GM18508 (cell line): ENCODE results near the gene CCDC9.

Experiments used
- ATAC-seq: cut with Tn5 transposase; IDR thresholded peaks from one replicate; pipeline ENCODE4 v1.9.1; 2021; ENCODE audit warnings: moderate number of reproducible peaks; ENCODE audit not compliant: insufficient read depth, unreplicated experiment

The CCDC9 gene

GRCh38 chr19:47255879-47256692 is at the start of gene CCDC9:
TSS of gene CCDC9 (plus strand) at chr19:47256525. CDS start at chr19:47258401, 1,876 bp downstream.
- ATAC-seq = no peak

- no peak for ATAC-seq
These were observed 46.8 kb upstream of the CCDC9 start for GRCh38 chr19:47209319-47210179.

GRCh38 chr19:47210180-47210490 is 46.2 kb upstream of the CCDC9 start:
- no peak for ATAC-seq

GRCh38 chr19:47210689-47211316 is 45.5 kb upstream of the CCDC9 start:
- no peak for ATAC-seq

GRCh38 chr19:47215581-47215980 is 40.7 kb upstream of the CCDC9 start:
- ATAC-seq = no peak

- no peak for ATAC-seq
These were observed 35.1 kb upstream of the CCDC9 start for GRCh38 chr19:47221080-47221841.

GRCh38 chr19:47221890-47222289 is 34.4 kb upstream of the CCDC9 start:
- ATAC-seq = no peak

GRCh38 chr19:47225746-47226425 is 30.4 kb upstream of the CCDC9 start:
- no peak for ATAC-seq

- no peak for ATAC-seq
These were observed 29.6 kb upstream of the CCDC9 start for GRCh38 chr19:47226426-47227351.

GRCh38 chr19:47227352-47228167 is 28.8 kb upstream of the CCDC9 start:
- no peak for ATAC-seq

- no peak for ATAC-seq
These were observed 28.0 kb upstream of the CCDC9 start for GRCh38 chr19:47228168-47228936.

- no peak for ATAC-seq
These were observed 27.2 kb upstream of the CCDC9 start for GRCh38 chr19:47228937-47229675.

GRCh38 chr19:47229676-47230053 is 26.7 kb upstream of the CCDC9 start:
- ATAC-seq = no peak

- no peak for ATAC-seq
These were observed 26.0 kb upstream of the CCDC9 start for GRCh38 chr19:47230054-47230920.

GRCh38 chr19:47230921-47231214 is 25.5 kb upstream of the CCDC9 start, which contains the start of gene BBC3:
TSS of gene BBC3 (minus strand) at chr19:47231199. CDS start at chr19:47228431, 2,768 bp downstream.
- ATAC-seq = no peak
